CD14-positive monocyte (primary cell): ENCODE data around the gene EEFSEC. TPM values are rescaled to one million over a fixed set of nuclear protein-coding genes. Genes with fewer than 3 reads are reported as not detected.
A peak's percentile ranks its signal among the peaks of the same experiment; 100 is the strongest.

Experiments used
- DNase-seq, 3 donors: peaks; one replicate each; pipeline ENCODE4 v3.0.0-alpha.2; 2011 to 2022
- H2AFZ ChIP-seq: 2 replicates; pipeline ENCODE4 v1.6.0; 2012; ENCODE audit warnings: mild to moderate bottlenecking, low read depth, low read length, inconsistent platforms; ENCODE audit not compliant: insufficient read depth, poor library complexity, severe bottlenecking
- H3K27ac ChIP-seq, 2 donors: 1 replicate in 1 of 2; 2 replicates in 1 of 2; pipeline ENCODE4 v1.5.1; 2012 to 2013; ENCODE audit warnings: low read length in 2 of 2, control low read depth in 1 of 2, inconsistent platforms in 1 of 2, low read depth in 1 of 2, mild to moderate bottlenecking in 1 of 2
- H3K27me3 ChIP-seq, 2 donors: one replicate each; pipeline versions ENCODE4 v1.6.0 to v1.6.1; 2011 to 2013; ENCODE audit warnings: low read length in 2 of 2; ENCODE audit not compliant: control insufficient read depth in 2 of 2, insufficient read depth in 2 of 2
- H3K36me3 ChIP-seq, 2 donors: replicated peaks in 1 of 2; 1 replicate in 1 of 2; 2 replicates in 1 of 2; pipeline versions ENCODE4 v1.5.1 to v1.6.1; 2012 to 2013; ENCODE audit warnings: low read length in 2 of 2, control low read depth in 1 of 2, inconsistent platforms in 1 of 2, mild to moderate bottlenecking in 1 of 2; ENCODE audit not compliant: insufficient read depth in 2 of 2, control insufficient read depth in 1 of 2
- H3K4me1 ChIP-seq, 2 donors: 1 replicate in 1 of 2; 2 replicates in 1 of 2; pipeline versions ENCODE4 v1.5.1 to v1.6.1; 2012 to 2013; ENCODE audit warnings: low read length in 2 of 2, control low read depth in 1 of 2, inconsistent platforms in 1 of 2, mild to moderate bottlenecking in 1 of 2, moderate library complexity in 1 of 2; ENCODE audit not compliant: insufficient read depth in 2 of 2, control insufficient read depth in 1 of 2
- H3K4me2 ChIP-seq: replicated peaks from 2 replicates; pipeline ENCODE3; 2012; ENCODE audit warnings: low read length, moderate library complexity, mild to moderate bottlenecking; ENCODE audit not compliant: poor library complexity, severe bottlenecking; ENCODE audit errors: extremely low read depth
- H3K4me3 ChIP-seq, 3 experiments: fragments of 200-600 bp in 1 of 3; sonication (generic) in 1 of 3; replicated peaks in 1 of 3; 1 replicate in 2 of 3; 2 replicates in 1 of 3; pipeline ENCODE4 v1.5.1; 2011 to 2013; ENCODE audit warnings: low read length in 3 of 3, mild to moderate bottlenecking in 3 of 3, control low read depth in 2 of 3, low read depth in 2 of 3, inconsistent platforms in 1 of 3, moderate library complexity in 1 of 3
- H3K79me2 ChIP-seq: 2 replicates; pipeline ENCODE4 v1.6.0; 2012; ENCODE audit warnings: mild to moderate bottlenecking, control low read depth, inconsistent platforms, low read length, moderate library complexity; ENCODE audit not compliant: insufficient read depth
- H3K9ac ChIP-seq: 2 replicates; pipeline ENCODE4 v1.6.0; 2017; ENCODE audit warnings: low read length, mild to moderate bottlenecking; ENCODE audit not compliant: insufficient read depth, poor library complexity, severe bottlenecking
- H3K9me3 ChIP-seq, 2 donors: replicated peaks in 1 of 2; 1 replicate in 1 of 2; 2 replicates in 1 of 2; pipeline versions ENCODE4 v1.5.1 to v1.6.1; 2012 to 2013; ENCODE audit warnings: low read length in 2 of 2, control low read depth in 1 of 2; ENCODE audit not compliant: control insufficient read depth in 1 of 2, insufficient read depth in 1 of 2
- H4K20me1 ChIP-seq: 2 replicates; pipeline ENCODE4 v1.6.0; 2012; ENCODE audit warnings: mild to moderate bottlenecking, low read length, control low read depth, moderate library complexity; ENCODE audit not compliant: insufficient read depth
- H3K27ac Mint-ChIP-seq, 7 donors: one replicate each; pipeline ENCODE4 v1.8.0; 2020; ENCODE audit warnings: mild to moderate bottlenecking in 7 of 7, mixed read lengths in 7 of 7, moderate library complexity in 6 of 7, inconsistent platforms in 2 of 7
- H3K27me3 Mint-ChIP-seq, 3 donors: one replicate each; pipeline ENCODE4 v1.8.0; 2021 to 2022; ENCODE audit warnings: low read depth in 3 of 3, mild to moderate bottlenecking in 3 of 3, mixed read lengths in 3 of 3, moderate library complexity in 3 of 3, inconsistent platforms in 1 of 3
- H3K36me3 Mint-ChIP-seq, 2 donors: one replicate each; pipeline ENCODE4 v1.8.0; 2020; ENCODE audit warnings: mixed read lengths in 2 of 2, inconsistent platforms in 1 of 2, mild to moderate bottlenecking in 1 of 2
- H3K4me1 Mint-ChIP-seq: one replicate; pipeline ENCODE4 v1.8.0; 2020; ENCODE audit warnings: mild to moderate bottlenecking, mixed read lengths
- H3K4me3 Mint-ChIP-seq, 2 donors: one replicate each; pipeline ENCODE4 v1.8.0; 2020; ENCODE audit warnings: mild to moderate bottlenecking in 2 of 2, mixed read lengths in 2 of 2, moderate library complexity in 1 of 2
- H3K9me3 Mint-ChIP-seq, 7 donors: one replicate each; pipeline ENCODE4 v1.8.0; 2020 to 2022; ENCODE audit warnings: mixed read lengths in 7 of 7, mild to moderate bottlenecking in 6 of 7, moderate library complexity in 6 of 7, inconsistent platforms in 2 of 7
- CTCF ChIP-seq: fragments of 200-600 bp; IDR thresholded peaks from one replicate; pipeline ENCODE4 v1.8.0; 2022; ENCODE audit warnings: antibody characterized with exemption, mild to moderate bottlenecking
- WGBS: methylation state at CpG from one replicate; pipeline ENCODE4 v1.1.5; 2013; ENCODE audit warnings: missing lambda C conversion rate; ENCODE audit not compliant: insufficient coverage; 5-methylcytosine and 5-hydroxymethylcytosine counted together
- intact Hi-C, 2 donors: fragments of 100-400 bp; cut with micrococcal nuclease; formaldehyde crosslinking; loops; one replicate each; pipeline versions ENCODE4 v1.15.0 to v1.15.1; 2023
- polyA plus RNA-seq, 3 donors: library from polyadenylated mRNA; depleted of rRNA in 1 of 3; unstranded in 2 of 3; stranded (reverse) in 1 of 3; fragments of 300-500 nt in 2 of 3; fragments of >200 nt in 1 of 3; fragmentation: Illumina TruSeq in 2 of 3; gene quantifications; 1 replicate in 2 of 3; 2 replicates in 1 of 3; pipeline ENCODE4 v1.2.3, GENCODE V29; 2012 to 2021

EEFSEC gene
- polyA plus RNA-seq, 3 donors, result 13.3 to 14.9 (median 14.9) TPM

DNA sequence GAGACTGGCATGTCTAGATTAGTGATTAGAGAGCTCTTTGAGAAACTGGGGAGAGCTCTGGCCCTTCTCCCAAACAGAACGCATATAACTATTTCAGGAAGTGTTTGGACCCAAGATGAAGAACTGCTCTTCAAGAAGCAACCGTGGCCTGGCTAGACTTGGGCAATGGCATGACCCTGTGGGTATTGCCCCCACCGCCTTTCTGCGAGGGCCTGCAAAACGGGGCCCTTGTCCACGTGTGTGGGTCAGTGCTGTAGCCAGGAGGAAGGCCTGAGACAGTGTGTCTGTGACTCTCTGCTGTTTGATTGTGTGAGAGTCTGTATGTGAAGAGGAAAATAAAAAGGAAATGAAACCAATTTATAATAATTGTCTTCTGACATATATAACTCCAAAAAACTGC is 42.5 kb downstream of the EEFSEC start:
- no peaks in the 10 kb centered on the region for H3K9me3 Mint-ChIP-seq
- no peaks in the 10 kb centered on the region for H3K36me3 ChIP-seq
- peaks cover 13 to 20% of the 10 kb centered on the region in 2 donors for H3K36me3 Mint-ChIP-seq
- TF ChIP-seq CTCF, result no peak
- H3K9ac ChIP-seq, result no peak overlapping the region
- H4K20me1 ChIP-seq, result no peaks in the 10 kb centered on the region
- peaks cover 0 to 2% (median 0%) of the 10 kb centered on the region in 3 donors for H3K27me3 Mint-ChIP-seq
- no peaks in the 10 kb centered on the region for H3K27me3 ChIP-seq
- H3K27ac Mint-ChIP-seq, result peak overlapping the region; percentile 68 to 83 (median 80)
- no peaks in the 10 kb centered on the region for H3K79me2 ChIP-seq
- H3K4me2 ChIP-seq, result peak overlapping the region; percentile 20
- WGBS, result 10% methylated on average over 2 of the region's 6 CpGs
- peak overlapping the region in 1 of 2 donors; percentile 76 for H3K27ac ChIP-seq
- intact Hi-C loops, result no loop called here
- peaks cover 15% of the 10 kb centered on the region for H3K4me1 Mint-ChIP-seq
- peak overlapping the region; percentile 26 for H2AFZ ChIP-seq
- peak; percentile 9 to 32 (median 16) for DNase-seq
- H3K4me1 ChIP-seq, result peaks cover 10 to 14% of the 10 kb centered on the region in 2 donors
- no peak overlapping the region for H3K4me3 Mint-ChIP-seq
- no peak overlapping the region for H3K4me3 ChIP-seq
- H3K9me3 ChIP-seq, result no peaks in the 10 kb centered on the region

DNA sequence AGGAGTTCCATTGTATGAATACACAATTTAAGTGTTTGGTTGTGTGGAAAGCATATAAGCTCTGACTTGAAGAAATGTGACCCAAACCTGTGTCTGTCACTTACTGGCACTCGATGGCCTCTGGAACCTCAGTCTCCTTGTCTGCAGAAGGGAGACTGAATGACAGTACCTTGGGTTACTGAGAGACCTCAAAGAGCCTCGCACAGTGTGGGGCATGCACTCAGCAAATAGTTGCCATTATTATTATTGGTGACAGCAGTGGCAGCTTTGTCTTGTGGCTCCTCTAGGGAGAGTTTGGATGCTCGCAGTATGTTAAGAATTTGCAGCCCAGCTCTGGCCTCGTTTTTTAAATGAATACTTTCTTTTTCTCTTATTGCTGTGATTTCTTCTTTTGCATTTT is 43.4 kb downstream of the EEFSEC start:
- Mint-ChIP-seq H3K4me3 (no peak overlapping the region), H3K9me3 (peaks cover 0 to 1% (median 0%) of the 10 kb centered on the region in 7 donors), H3K27ac (no peak overlapping the region), H3K4me1 (peaks cover 15% of the 10 kb centered on the region), H3K27me3 (peaks cover 0 to 2% (median 0%) of the 10 kb centered on the region in 3 donors), H3K36me3 (peaks cover 17 to 20% of the 10 kb centered on the region in 2 donors)
- 100% methylated on average over 2 of the region's 4 CpGs for WGBS
- Histone ChIP-seq H3K4me1 (peaks cover 10 to 14% of the 10 kb centered on the region in 2 donors), H3K4me3 (no peak overlapping the region), H3K36me3 (no peaks in the 10 kb centered on the region), H3K9me3 (no peaks in the 10 kb centered on the region), H3K27ac (no peak overlapping the region), H2AFZ (no peak overlapping the region), H3K4me2 (no peak overlapping the region), H3K27me3 (no peaks in the 10 kb centered on the region), H3K9ac (no peak overlapping the region), H4K20me1 (no peaks in the 10 kb centered on the region), H3K79me2 (no peaks in the 10 kb centered on the region)
- no peak for DNase-seq
- no peak for TF ChIP-seq CTCF
- intact Hi-C loops, result no loop called here
